Activated naive CD4-positive, alpha-beta T cell treated with anti-CD3 and anti-CD28 coated beads for 36 hours (primary cell): ENCODE data around the gene RASGRP4. TPM values are rescaled to one million over a fixed set of nuclear protein-coding genes. Genes with fewer than 3 reads are reported as not detected.
A peak's percentile ranks its signal among the peaks of the same experiment; 100 is the strongest.

Source experiments
- CTCF ChIA-PET: fragments of 350-600 bp; sonication (Branson Sonifier 250); formaldehyde crosslinking; loops from one replicate; lab custom pipeline; 2021; ENCODE audit warnings: antibody characterized with exemption; lab: Charles Lee
- DNase-seq: peaks from one replicate; pipeline ENCODE4 v3.0.0-alpha.2; 2020
- H3K27ac Mint-ChIP-seq: one replicate; pipeline ENCODE4 v1.8.0; 2021; ENCODE audit warnings: mild to moderate bottlenecking, mixed read lengths
- H3K27me3 Mint-ChIP-seq: one replicate; pipeline ENCODE4 v1.8.0; 2021; ENCODE audit warnings: low read depth, mixed read lengths
- H3K36me3 Mint-ChIP-seq: one replicate; pipeline ENCODE4 v1.8.0; 2021; ENCODE audit warnings: low read depth, mixed read lengths
- H3K4me1 Mint-ChIP-seq: one replicate; pipeline ENCODE4 v1.8.0; 2021; ENCODE audit warnings: low read depth, mixed read lengths
- H3K4me3 Mint-ChIP-seq: one replicate; pipeline ENCODE4 v1.8.0; 2021; ENCODE audit warnings: mild to moderate bottlenecking, moderate library complexity, mixed read lengths
- H3K9me3 Mint-ChIP-seq: one replicate; pipeline ENCODE4 v1.8.0; 2021; ENCODE audit warnings: mixed read lengths
- intact Hi-C: fragments of 100-400 bp; cut with micrococcal nuclease; formaldehyde crosslinking; loops from one replicate; pipeline ENCODE4 v1.15.1; 2023
- total RNA-seq, 2 experiments: library from RNA; stranded (reverse); gene quantifications; one replicate each; pipeline ENCODE4 v1.2.3, GENCODE V29; 2021

RASGRP4 gene
- total RNA-seq, 2 experiments from 2014 or later = 0.30 to 0.41 TPM

GRCh38 chr19:38385804-38386257, 40.2 kb downstream of the RASGRP4 start:
- H3K9me3 Mint-ChIP-seq = no peaks in the 10 kb centered on the region
- H3K27ac Mint-ChIP-seq = no peak overlapping the region
- peaks cover 22% of the 10 kb centered on the region for H3K4me1 Mint-ChIP-seq
- peak; percentile 47 for DNase-seq
- intact Hi-C loops = loop anchor here (10.0 kb wide), 1 partner anchor 481 kb away; the partner anchor contains the start of genes SIPA1L3 and WDR87
- H3K36me3 Mint-ChIP-seq = peaks cover 35% of the 10 kb centered on the region
- H3K4me3 Mint-ChIP-seq = no peak overlapping the region
- CTCF ChIA-PET = no interaction called here
- H3K27me3 Mint-ChIP-seq = peaks cover 16% of the 10 kb centered on the region

- Mint-ChIP-seq H3K27me3 (peaks cover 16% of the 10 kb centered on the region), H3K36me3 (peaks cover 39% of the 10 kb centered on the region), H3K9me3 (no peaks in the 10 kb centered on the region), H3K4me3 (no peak overlapping the region), H3K27ac (no peak overlapping the region), H3K4me1 (peaks cover 22% of the 10 kb centered on the region)
- intact Hi-C loops = loop anchor here (10.0 kb wide), 1 partner anchor 480 kb away; the partner anchor contains the start of genes SIPA1L3 and WDR87
- DNase-seq = no peak
- CTCF ChIA-PET = interaction anchor here (0.6 to 1.1 kb wide), 3 partner anchors 18 to 65 kb away, joined by 3 to 4 read pairs (median 3); partner anchors contain the start of gene FAM98C
Measured at GRCh38 chr19:38385057-38385803, 40.8 kb downstream of the RASGRP4 start.

GRCh38 chr19:38384209-38385027, 41.6 kb downstream of the RASGRP4 start:
- H3K36me3 Mint-ChIP-seq = peaks cover 45% of the 10 kb centered on the region
- intact Hi-C loops = loop anchor here (10.0 kb wide), 1 partner anchor 480 kb away; the partner anchor contains the start of genes SIPA1L3 and WDR87
- H3K9me3 Mint-ChIP-seq = no peaks in the 10 kb centered on the region
- peaks cover 22% of the 10 kb centered on the region for H3K4me1 Mint-ChIP-seq
- CTCF ChIA-PET = interaction anchor here (1.1 kb wide), 1 partner anchor 19 kb away, joined by 4 read pairs; the partner anchor contains the start of gene FAM98C
- no peak overlapping the region for H3K27ac Mint-ChIP-seq
- H3K4me3 Mint-ChIP-seq = no peak overlapping the region
- DNase-seq = no peak
- peaks cover 10% of the 10 kb centered on the region for H3K27me3 Mint-ChIP-seq

- no peak for DNase-seq
- Mint-ChIP-seq H3K27ac (no peak overlapping the region), H3K4me1 (peaks cover 19% of the 10 kb centered on the region), H3K27me3 (peaks cover 8% of the 10 kb centered on the region), H3K36me3 (peaks cover 52% of the 10 kb centered on the region), H3K9me3 (no peaks in the 10 kb centered on the region), H3K4me3 (no peak overlapping the region)
- CTCF ChIA-PET = no interaction called here
- intact Hi-C loops = loop anchor here (10.0 kb wide), 1 partner anchor 479 kb away; the partner anchor contains the start of genes SIPA1L3 and WDR87
Measured at GRCh38 chr19:38383743-38384142, 42.3 kb downstream of the RASGRP4 start.

GRCh38 chr19:38383184-38383583, 42.8 kb downstream of the RASGRP4 start:
- CTCF ChIA-PET = no interaction called here
- intact Hi-C loops = loop anchor here (10.0 kb wide), 1 partner anchor 478 kb away; the partner anchor contains the start of genes SIPA1L3 and WDR87

GRCh38 chr19:38381138-38381537, 44.9 kb downstream of the RASGRP4 start:
- DNase-seq = no peak
- H3K4me3 Mint-ChIP-seq = no peak overlapping the region
- H3K27ac Mint-ChIP-seq = no peak overlapping the region
- peaks cover 18% of the 10 kb centered on the region for H3K4me1 Mint-ChIP-seq
- H3K36me3 Mint-ChIP-seq = peaks cover 62% of the 10 kb centered on the region
- no peaks in the 10 kb centered on the region for H3K9me3 Mint-ChIP-seq
- CTCF ChIA-PET = no interaction called here
- intact Hi-C loops = loop anchor here (10.0 kb wide), 1 partner anchor 476 kb away; the partner anchor contains the start of genes SIPA1L3 and WDR87
- no peaks in the 10 kb centered on the region for H3K27me3 Mint-ChIP-seq

More at GRCh38 chr19:38383184-38383583, 42.8 kb downstream of the RASGRP4 start:
- Mint-ChIP-seq H3K4me3 (no peak overlapping the region), H3K4me1 (peaks cover 22% of the 10 kb centered on the region), H3K9me3 (no peaks in the 10 kb centered on the region), H3K27ac (no peak overlapping the region), H3K27me3 (peaks cover 7% of the 10 kb centered on the region), H3K36me3 (peaks cover 57% of the 10 kb centered on the region)
- DNase-seq = no peak

DNA sequence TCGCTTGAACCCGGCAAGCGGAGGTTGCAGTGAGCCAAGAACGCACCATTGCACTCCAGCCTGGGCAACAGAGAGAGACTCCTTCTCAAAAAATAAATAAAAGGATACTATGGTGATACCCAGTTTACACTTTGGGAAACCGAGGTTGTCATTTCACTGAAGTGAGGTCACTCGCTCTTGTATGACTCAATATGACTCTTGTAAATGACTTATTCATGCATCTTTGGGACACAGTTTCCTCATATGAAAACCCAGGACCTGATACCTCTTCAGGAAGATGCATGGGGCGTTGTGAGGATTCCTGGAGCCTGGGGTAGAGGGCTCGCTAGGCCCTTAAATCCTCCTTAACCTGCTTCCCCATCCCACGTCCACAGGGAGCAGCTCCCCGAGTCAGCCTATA, 47.2 kb downstream of the RASGRP4 start:
- CTCF ChIA-PET = no interaction called here
- Mint-ChIP-seq H3K9me3 (no peaks in the 10 kb centered on the region), H3K4me1 (peaks cover 32% of the 10 kb centered on the region), H3K27me3 (no peaks in the 10 kb centered on the region), H3K27ac (no peak overlapping the region), H3K4me3 (no peak overlapping the region), H3K36me3 (peaks cover 65% of the 10 kb centered on the region)
- no peak for DNase-seq
- intact Hi-C loops = loop anchor here (10.0 kb wide), 1 partner anchor 476 kb away; no protein-coding TSS in a partner anchor

GRCh38 chr19:38377052-38377451, 49.0 kb downstream of the RASGRP4 start:
- Mint-ChIP-seq H3K27ac (no peak overlapping the region), H3K9me3 (no peaks in the 10 kb centered on the region), H3K27me3 (no peaks in the 10 kb centered on the region), H3K4me1 (peaks cover 32% of the 10 kb centered on the region), H3K36me3 (peaks cover 51% of the 10 kb centered on the region), H3K4me3 (no peak overlapping the region)
- intact Hi-C loops = loop anchor here (10.0 kb wide), 1 partner anchor 478 kb away; no protein-coding TSS in a partner anchor
- CTCF ChIA-PET = interaction anchor here (1.7 kb wide), 1 partner anchor 26 kb away, joined by 8 read pairs; the partner anchor contains the start of gene FAM98C
- no peak for DNase-seq

DNA sequence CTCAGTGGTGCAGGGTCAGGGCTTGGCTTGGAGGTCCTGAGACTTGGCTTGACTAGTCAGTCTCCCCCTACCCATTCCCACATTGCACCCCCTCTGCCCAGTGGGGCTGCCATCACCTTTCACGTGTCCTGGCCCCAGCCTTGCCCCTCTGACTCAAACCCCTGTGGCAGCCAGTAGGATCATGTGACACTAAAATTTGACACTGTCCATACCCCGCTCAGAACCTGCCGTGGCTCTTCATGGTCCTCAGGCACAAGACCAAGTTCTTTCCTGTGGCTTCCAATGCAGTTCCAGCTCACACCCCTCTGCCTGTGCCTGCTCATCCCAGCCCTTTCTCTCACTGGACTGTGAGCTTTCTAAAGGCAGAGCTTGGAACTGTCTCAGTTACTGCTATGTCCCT, 49.4 kb downstream of the RASGRP4 start:
- Mint-ChIP-seq H3K27me3 (no peaks in the 10 kb centered on the region), H3K36me3 (peaks cover 46% of the 10 kb centered on the region), H3K9me3 (no peaks in the 10 kb centered on the region), H3K4me3 (peak overlapping the region; percentile 98), H3K4me1 (peaks cover 32% of the 10 kb centered on the region), H3K27ac (no peak overlapping the region)
- intact Hi-C loops = loop anchor here (10.0 kb wide), 1 partner anchor 478 kb away; no protein-coding TSS in a partner anchor
- CTCF ChIA-PET = interaction anchor here (1.3 to 1.7 kb wide), 3 partner anchors 26 to 143 kb away, joined by 3 to 8 read pairs (median 4); partner anchors contain the start of genes CATSPERG and FAM98C
- DNase-seq = no peak

DNA sequence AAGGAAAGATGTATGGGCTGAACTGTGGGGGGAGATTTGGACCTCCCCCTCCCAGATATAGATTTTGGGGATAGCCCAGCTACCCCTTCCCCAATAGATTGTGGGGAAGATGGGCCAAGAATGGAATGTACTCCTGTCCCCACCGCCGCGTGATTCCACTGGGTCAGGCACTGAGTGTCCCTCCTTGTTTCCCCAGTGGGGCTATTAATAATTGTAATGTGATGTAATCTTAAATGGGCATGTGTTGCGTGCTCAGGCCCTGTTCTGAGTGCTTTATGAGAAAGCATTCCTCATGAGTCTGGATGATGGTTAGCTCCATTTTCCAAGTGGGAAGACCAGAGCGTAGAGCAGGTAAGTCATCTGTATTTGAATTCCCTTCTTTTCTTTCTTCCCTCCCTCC, 50.3 kb downstream of the RASGRP4 start:
- no peak overlapping the region for H3K27ac Mint-ChIP-seq
- peaks cover 32% of the 10 kb centered on the region for H3K4me1 Mint-ChIP-seq
- intact Hi-C loops = loop anchor here (10.0 kb wide), 1 partner anchor 479 kb away; no protein-coding TSS in a partner anchor
- no peaks in the 10 kb centered on the region for H3K9me3 Mint-ChIP-seq
- CTCF ChIA-PET = interaction anchor here (0.6 to 1.7 kb wide), 4 partner anchors 27 to 142 kb away, joined by 3 to 8 read pairs (median 4); partner anchors contain the start of genes CATSPERG and FAM98C
- H3K36me3 Mint-ChIP-seq = peaks cover 39% of the 10 kb centered on the region
- no peak for DNase-seq
- H3K27me3 Mint-ChIP-seq = no peaks in the 10 kb centered on the region
- H3K4me3 Mint-ChIP-seq = peak overlapping the region; percentile 98

DNA sequence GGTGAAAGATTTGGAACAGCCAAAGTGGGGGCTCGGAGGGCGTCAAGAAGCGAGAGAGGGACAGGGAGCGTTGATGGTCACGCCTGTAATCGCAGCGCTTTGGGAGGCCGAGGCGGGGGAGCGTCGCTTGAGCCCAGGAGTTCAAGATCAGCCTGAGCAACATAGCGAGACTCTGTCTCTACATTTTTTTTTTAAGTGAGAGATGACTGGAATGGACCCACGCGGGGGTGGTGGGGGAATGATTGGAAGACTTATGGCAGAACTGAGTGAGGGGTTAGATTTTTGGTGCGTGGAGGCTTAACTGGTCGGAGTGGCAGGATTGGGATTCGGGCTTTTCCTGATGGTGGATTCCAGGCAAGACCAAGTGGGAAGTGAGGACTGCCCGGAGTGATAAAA, 50.9 kb downstream of the RASGRP4 start:
- intact Hi-C loops = loop anchor here (10.0 kb wide), 1 partner anchor 480 kb away; no protein-coding TSS in a partner anchor
- H3K9me3 Mint-ChIP-seq = no peaks in the 10 kb centered on the region
- CTCF ChIA-PET = interaction anchor here (0.7 to 2.3 kb wide), 5 partner anchors 27 to 259 kb away, joined by 3 to 26 read pairs (median 9); partner anchors contain the start of genes CATSPERG and FAM98C
- peak overlapping the region; percentile 98 for H3K4me3 Mint-ChIP-seq
- DNase-seq = peak; percentile 33
- peaks cover 35% of the 10 kb centered on the region for H3K36me3 Mint-ChIP-seq
- peaks cover 32% of the 10 kb centered on the region for H3K4me1 Mint-ChIP-seq
- H3K27ac Mint-ChIP-seq = peak overlapping the region; percentile 93
- no peaks in the 10 kb centered on the region for H3K27me3 Mint-ChIP-seq
